ENCODE data around the gene SH3BP1.

The SH3BP1 gene

DNA sequence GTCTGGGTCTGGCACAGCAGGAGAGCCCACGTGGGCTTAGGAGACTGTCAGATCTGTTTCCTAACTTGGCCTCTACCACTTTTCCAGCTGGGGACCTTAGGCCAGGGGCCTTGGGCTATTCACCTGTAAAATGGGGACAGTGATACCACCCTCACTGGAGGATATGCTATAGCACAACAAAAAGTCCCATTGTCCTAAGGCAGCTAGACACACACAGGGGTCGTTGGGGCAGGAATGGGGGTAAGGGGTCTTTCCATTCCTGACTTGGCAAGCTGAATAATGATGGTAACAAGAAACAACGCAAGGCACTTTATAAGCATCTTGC is 2.6 kb upstream of the SH3BP1 start:
- no peaks in the 10 kb centered on the region for H3K27me3 ChIP-seq
- H3K4me1 ChIP-seq (ENCODE audit: control insufficient read depth in 1 of 2, insufficient read depth in 1 of 2, low read depth in 1 of 2, low read length in 1 of 2) = peaks cover 66 to 94% of the 10 kb centered on the region in 2 experiments
- no peak overlapping the region for H3K4me3 ChIP-seq (ENCODE audit: low read depth in 1 of 2, low read length in 1 of 2)
- H3K27ac ChIP-seq = peak overlapping the region; percentile 95
- no peaks in the 10 kb centered on the region for H3K9me3 ChIP-seq
- peaks cover 16% of the 10 kb centered on the region for H3K36me3 ChIP-seq
- TF ChIP-seq, protein P1, sequence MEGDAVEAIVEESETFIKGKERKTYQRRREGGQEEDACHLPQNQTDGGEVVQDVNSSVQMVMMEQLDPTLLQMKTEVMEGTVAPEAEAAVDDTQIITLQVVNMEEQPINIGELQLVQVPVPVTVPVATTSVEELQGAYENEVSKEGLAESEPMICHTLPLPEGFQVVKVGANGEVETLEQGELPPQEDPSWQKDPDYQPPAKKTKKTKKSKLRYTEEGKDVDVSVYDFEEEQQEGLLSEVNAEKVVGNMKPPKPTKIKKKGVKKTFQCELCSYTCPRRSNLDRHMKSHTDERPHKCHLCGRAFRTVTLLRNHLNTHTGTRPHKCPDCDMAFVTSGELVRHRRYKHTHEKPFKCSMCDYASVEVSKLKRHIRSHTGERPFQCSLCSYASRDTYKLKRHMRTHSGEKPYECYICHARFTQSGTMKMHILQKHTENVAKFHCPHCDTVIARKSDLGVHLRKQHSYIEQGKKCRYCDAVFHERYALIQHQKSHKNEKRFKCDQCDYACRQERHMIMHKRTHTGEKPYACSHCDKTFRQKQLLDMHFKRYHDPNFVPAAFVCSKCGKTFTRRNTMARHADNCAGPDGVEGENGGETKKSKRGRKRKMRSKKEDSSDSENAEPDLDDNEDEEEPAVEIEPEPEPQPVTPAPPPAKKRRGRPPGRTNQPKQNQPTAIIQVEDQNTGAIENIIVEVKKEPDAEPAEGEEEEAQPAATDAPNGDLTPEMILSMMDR (IDR thresholded peaks at IDR 0.05) = no peak

DNA sequence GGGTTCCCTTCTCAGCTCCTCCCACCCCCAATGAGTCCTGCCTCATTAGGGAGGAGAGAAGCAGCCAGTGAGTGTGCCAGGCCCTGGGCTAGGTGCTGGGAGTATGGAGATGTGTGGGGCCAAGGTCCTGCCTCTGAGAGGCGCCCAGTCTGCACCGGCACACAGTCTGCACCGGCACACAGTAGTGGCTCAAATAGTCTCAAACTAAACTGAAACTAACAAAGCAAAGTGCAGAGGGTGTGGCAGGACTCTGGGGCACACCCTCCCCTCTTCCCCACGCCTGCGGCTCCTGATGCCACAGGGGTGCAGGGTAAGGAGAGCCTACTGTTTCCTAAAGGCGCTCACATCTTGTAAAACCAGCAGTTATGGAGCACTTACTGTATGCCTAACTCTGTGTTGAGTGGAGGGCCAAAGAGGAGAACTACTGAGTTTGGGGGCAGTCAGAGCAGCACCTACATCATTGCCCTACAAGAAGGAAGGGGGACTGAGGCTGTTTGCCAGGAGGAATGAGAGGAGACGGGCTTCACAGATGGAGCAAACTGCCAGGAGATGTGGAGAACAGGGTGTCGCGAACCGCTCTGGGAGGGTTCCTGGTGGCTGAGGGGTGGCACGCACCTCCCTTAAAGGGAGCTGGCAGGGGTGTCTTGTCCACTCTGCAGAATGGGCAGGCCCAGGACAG is 939 bp upstream of the SH3BP1 start:
- H3K4me3 ChIP-seq (ENCODE audit: low read depth in 1 of 2, low read length in 1 of 2) = peak overlapping the region; percentile 85
- H3K4me1 ChIP-seq (ENCODE audit: control insufficient read depth in 1 of 2, insufficient read depth in 1 of 2, low read depth in 1 of 2, low read length in 1 of 2) = peaks cover 55 to 89% of the 10 kb centered on the region in 2 experiments
- no peaks in the 10 kb centered on the region for H3K27me3 ChIP-seq
- TF ChIP-seq, protein P1 (IDR thresholded peaks at IDR 0.05) = no peak
- H3K27ac ChIP-seq = peak overlapping the region; percentile 95
- no peaks in the 10 kb centered on the region for H3K9me3 ChIP-seq
- peaks cover 28% of the 10 kb centered on the region for H3K36me3 ChIP-seq

DNA sequence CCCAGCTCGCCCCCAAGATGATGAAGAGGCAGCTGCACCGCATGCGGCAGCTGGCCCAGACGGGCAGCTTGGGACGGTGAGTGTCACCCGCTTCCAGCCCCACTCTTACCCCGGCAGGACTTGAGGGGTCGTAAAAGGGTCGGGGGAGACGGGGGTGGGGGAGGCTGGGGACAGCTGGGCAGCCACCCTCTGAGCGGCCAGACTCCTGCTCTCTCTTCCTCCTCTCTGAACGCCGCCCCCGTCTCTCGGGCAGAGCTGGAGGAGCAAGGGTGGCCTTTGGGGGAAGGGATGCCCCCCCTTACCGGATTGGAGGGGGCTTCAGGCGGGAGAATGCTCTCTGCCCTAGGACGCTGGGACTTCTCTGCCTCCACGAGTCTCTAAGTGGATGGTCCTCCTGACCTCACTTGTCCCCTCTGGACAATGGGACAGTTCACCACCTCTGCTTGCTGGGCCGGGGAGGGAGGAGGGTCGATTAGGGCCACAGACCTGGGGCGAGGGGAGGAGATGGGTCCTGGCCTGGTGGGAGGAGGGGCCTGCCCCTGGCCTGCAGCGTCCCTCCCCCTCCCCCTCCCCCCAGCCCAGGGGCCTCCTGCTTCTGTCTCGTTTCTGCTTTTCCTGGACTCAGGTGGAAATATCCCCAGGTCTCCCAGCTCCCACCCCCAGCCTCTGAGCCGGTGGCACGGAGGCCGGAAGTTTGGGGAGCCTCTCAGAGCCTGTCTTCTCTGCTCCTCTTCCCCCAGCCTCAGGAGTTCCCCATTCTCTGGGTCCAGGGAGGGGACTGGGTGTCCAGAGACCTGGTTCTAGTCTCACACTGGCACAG is 512 bp downstream of the SH3BP1 start:
- H3K27me3 ChIP-seq = no peaks in the 10 kb centered on the region
- peaks cover 43 to 77% of the 10 kb centered on the region in 2 experiments for H3K4me1 ChIP-seq (ENCODE audit: control insufficient read depth in 1 of 2, insufficient read depth in 1 of 2, low read depth in 1 of 2, low read length in 1 of 2)
- H3K36me3 ChIP-seq = peaks cover 42% of the 10 kb centered on the region
- no peaks in the 10 kb centered on the region for H3K9me3 ChIP-seq
- H3K4me3 ChIP-seq (ENCODE audit: low read depth in 1 of 2, low read length in 1 of 2) = peak overlapping the region; percentile 85
- TF ChIP-seq, protein P1 (IDR thresholded peaks at IDR 0.05) = no peak
- peak overlapping the region; percentile 95 for H3K27ac ChIP-seq

DNA sequence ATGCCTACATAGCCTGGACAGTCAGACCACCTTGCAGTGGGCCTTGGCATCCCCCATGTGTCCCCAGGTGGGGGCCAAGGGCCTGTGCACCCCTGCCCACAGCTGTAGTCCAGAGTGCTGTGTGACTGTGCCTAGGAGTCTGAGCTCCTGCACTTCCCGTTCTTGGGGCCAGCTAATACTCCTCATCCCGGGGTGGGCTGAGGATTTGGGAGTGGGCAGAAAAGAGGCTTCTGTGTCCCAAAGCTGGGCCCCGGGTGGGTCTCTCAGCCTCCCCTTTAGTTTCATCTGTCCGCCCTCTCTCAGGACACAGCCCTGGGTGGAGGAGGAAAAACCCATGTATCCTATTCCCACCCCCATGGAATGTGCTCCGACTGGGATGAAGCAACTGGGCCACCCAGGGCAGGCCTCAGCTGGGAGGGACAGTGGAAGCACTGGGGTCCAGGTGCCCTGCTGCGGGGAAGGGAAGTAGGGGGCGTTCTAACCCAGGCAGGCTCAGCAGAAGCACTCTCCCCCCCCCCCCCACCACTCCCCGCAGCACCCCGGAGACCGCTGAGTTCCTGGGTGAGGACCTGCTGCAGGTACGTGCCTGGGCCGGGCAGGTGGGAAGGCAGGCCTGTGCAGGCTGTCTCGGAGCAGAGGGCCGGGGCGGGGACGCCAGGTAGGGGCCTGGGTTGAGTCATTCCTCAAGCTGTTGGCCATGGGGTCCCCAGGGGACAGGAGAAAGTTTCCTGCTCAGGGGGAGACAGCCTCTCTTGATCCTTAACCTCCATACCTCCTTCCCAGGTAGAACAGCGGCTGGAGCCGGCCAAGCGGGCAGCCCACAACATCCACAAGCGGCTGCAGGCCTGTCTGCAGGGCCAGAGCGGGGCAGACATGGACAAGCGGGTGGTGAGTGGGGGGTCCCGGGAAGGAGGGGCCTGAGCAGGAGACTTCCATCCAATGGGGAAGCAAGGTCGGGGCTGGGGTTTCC is 1.4 kb downstream of the SH3BP1 start:
- Histone ChIP-seq H3K4me1 (ENCODE audit: control insufficient read depth in 1 of 2, insufficient read depth in 1 of 2, low read depth in 1 of 2, low read length in 1 of 2) (peaks cover 41 to 68% of the 10 kb centered on the region in 2 experiments), H3K9me3 (no peaks in the 10 kb centered on the region), H3K27me3 (no peaks in the 10 kb centered on the region), H3K27ac (peak overlapping the region; percentile 95), H3K36me3 (peaks cover 51% of the 10 kb centered on the region), H3K4me3 (ENCODE audit: low read depth in 1 of 2, low read length in 1 of 2) (peak overlapping the region; percentile 85)
- TF ChIP-seq, protein P1 (IDR thresholded peaks at IDR 0.05) = no peak

DNA sequence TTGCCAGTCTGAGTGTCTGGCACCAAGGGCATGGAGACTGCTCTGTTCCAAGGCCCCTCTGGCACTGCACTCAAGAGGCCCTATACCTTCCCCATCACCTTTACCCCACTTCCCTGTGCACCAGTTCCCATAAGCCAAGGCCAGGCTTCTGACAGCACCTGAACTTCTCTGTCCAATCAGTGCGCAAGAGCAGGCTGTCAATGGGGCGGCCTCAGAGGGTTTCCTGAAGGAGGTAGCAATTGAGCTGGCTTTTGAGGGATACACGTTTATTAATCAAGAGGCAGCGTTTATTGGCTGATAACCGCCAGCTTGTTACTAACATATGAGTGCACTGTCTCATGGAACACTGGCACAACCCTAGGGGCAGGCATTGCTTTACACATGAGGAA is 2.1 kb downstream of the SH3BP1 start:
- no peak overlapping the region for H3K4me3 ChIP-seq (ENCODE audit: low read depth in 1 of 2, low read length in 1 of 2)
- H3K36me3 ChIP-seq = peaks cover 58% of the 10 kb centered on the region
- peaks cover 36 to 61% of the 10 kb centered on the region in 2 experiments for H3K4me1 ChIP-seq (ENCODE audit: control insufficient read depth in 1 of 2, insufficient read depth in 1 of 2, low read depth in 1 of 2, low read length in 1 of 2)

More for the DNA sequence above, 2.1 kb downstream of the SH3BP1 start:
- TF ChIP-seq, protein P1 (IDR thresholded peaks at IDR 0.05) = no peak
- H3K27me3 ChIP-seq = no peaks in the 10 kb centered on the region
- H3K9me3 ChIP-seq = no peaks in the 10 kb centered on the region
- H3K27ac ChIP-seq = peak overlapping the region; percentile 95
